ENCODE measurements around the gene ST6GALNAC4. TPM values are rescaled to one million over a fixed set of nuclear protein-coding genes. Genes with fewer than 3 reads are reported as not detected.
A peak's percentile ranks its signal among the peaks of the same experiment; 100 is the strongest.

ST6GALNAC4 gene
- total and polyA plus RNA-seq, 9 of the 15 experiments (the other 6 are each of a cell fraction or from before 2014, with no cell fraction given): 2.6 to 43.1 (median 15.4) TPM

DNA sequence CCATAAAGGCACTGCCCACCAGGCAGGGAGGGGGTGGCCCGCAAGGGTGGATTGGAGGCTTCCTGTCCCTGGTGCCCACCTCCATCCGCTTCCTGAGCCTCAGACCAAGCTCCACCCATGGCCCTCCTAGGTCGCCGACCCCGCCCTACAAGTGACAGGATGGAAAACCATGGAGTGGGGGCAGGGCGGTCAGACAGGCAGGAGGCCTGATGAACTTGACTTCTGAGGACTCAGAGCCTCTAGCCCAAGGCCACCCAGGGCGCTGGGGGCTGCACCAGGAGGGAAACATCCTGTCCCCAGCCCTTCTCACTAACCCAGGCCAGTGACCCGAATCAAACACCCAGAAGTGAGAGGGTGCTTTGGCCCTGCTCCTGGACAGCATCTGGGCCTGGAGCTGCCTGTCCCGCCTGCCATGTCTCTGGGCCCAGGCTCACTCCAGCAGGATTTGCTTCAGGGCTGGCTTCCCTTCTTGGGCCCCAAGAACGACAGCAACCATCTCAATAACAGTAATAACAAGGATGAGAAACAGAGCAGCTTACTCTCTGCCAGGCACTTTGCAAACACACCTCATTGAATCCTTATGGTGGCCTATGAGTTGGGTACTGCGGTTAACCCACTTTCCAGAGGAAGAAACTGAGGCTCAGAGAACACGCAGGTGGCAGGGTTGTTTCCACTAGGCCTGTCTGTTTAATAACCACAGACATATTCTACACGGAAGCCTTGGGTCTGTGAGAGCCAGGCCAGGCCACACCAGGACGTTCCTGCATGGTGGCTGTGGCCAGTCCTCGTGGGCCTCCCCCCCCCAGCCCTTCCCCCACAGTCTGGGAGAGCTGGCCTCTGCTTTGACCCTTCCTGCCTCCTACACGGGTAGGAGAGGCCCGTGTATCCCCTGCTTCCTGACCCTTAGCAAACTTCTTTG, 13.0 kb downstream of the ST6GALNAC4 start (continued):
- TF ChIP-seq RFX1 (IDR thresholded peaks at IDR 0.05) (no peak), WHSC1 (IDR thresholded peaks at IDR 0.05; ENCODE audit: low read length) (no peak), HLTF (IDR thresholded peaks at IDR 0.05) (no peak), DACH1 (IDR thresholded peaks at IDR 0.05; ENCODE audit: partially characterized antibody) (no peak), GATA2 (CRISPR knock-in tag; IDR thresholded peaks at IDR 0.05) (no peak), HIVEP1 (CRISPR knock-in tag; IDR thresholded peaks at IDR 0.05) (no peak), ZBED1 (IDR thresholded peaks at IDR 0.05) (no peak), MECOM (CRISPR knock-in tag; IDR thresholded peaks at IDR 0.05) (no peak), ELF4 (CRISPR knock-in tag; IDR thresholded peaks at IDR 0.05) (no peak)
- TF ChIP-seq, protein P1, sequence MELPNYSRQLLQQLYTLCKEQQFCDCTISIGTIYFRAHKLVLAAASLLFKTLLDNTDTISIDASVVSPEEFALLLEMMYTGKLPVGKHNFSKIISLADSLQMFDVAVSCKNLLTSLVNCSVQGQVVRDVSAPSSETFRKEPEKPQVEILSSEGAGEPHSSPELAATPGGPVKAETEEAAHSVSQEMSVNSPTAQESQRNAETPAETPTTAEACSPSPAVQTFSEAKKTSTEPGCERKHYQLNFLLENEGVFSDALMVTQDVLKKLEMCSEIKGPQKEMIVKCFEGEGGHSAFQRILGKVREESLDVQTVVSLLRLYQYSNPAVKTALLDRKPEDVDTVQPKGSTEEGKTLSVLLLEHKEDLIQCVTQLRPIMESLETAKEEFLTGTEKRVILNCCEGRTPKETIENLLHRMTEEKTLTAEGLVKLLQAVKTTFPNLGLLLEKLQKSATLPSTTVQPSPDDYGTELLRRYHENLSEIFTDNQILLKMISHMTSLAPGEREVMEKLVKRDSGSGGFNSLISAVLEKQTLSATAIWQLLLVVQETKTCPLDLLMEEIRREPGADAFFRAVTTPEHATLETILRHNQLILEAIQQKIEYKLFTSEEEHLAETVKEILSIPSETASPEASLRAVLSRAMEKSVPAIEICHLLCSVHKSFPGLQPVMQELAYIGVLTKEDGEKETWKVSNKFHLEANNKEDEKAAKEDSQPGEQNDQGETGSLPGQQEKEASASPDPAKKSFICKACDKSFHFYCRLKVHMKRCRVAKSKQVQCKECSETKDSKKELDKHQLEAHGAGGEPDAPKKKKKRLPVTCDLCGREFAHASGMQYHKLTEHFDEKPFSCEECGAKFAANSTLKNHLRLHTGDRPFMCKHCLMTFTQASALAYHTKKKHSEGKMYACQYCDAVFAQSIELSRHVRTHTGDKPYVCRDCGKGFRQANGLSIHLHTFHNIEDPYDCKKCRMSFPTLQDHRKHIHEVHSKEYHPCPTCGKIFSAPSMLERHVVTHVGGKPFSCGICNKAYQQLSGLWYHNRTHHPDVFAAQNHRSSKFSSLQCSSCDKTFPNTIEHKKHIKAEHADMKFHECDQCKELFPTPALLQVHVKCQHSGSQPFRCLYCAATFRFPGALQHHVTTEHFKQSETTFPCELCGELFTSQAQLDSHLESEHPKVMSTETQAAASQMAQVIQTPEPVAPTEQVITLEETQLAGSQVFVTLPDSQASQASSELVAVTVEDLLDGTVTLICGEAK (IDR thresholded peaks at IDR 0.05): no peak
- TF ChIP-seq, protein P1 (CRISPR knock-in tag; IDR thresholded peaks at IDR 0.05): no peak
- TF ChIP-seq, protein P2, sequence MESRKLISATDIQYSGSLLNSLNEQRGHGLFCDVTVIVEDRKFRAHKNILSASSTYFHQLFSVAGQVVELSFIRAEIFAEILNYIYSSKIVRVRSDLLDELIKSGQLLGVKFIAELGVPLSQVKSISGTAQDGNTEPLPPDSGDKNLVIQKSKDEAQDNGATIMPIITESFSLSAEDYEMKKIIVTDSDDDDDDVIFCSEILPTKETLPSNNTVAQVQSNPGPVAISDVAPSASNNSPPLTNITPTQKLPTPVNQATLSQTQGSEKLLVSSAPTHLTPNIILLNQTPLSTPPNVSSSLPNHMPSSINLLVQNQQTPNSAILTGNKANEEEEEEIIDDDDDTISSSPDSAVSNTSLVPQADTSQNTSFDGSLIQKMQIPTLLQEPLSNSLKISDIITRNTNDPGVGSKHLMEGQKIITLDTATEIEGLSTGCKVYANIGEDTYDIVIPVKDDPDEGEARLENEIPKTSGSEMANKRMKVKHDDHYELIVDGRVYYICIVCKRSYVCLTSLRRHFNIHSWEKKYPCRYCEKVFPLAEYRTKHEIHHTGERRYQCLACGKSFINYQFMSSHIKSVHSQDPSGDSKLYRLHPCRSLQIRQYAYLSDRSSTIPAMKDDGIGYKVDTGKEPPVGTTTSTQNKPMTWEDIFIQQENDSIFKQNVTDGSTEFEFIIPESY (CRISPR knock-in tag; IDR thresholded peaks at IDR 0.05): no peak
- TF ChIP-seq, protein P3, sequence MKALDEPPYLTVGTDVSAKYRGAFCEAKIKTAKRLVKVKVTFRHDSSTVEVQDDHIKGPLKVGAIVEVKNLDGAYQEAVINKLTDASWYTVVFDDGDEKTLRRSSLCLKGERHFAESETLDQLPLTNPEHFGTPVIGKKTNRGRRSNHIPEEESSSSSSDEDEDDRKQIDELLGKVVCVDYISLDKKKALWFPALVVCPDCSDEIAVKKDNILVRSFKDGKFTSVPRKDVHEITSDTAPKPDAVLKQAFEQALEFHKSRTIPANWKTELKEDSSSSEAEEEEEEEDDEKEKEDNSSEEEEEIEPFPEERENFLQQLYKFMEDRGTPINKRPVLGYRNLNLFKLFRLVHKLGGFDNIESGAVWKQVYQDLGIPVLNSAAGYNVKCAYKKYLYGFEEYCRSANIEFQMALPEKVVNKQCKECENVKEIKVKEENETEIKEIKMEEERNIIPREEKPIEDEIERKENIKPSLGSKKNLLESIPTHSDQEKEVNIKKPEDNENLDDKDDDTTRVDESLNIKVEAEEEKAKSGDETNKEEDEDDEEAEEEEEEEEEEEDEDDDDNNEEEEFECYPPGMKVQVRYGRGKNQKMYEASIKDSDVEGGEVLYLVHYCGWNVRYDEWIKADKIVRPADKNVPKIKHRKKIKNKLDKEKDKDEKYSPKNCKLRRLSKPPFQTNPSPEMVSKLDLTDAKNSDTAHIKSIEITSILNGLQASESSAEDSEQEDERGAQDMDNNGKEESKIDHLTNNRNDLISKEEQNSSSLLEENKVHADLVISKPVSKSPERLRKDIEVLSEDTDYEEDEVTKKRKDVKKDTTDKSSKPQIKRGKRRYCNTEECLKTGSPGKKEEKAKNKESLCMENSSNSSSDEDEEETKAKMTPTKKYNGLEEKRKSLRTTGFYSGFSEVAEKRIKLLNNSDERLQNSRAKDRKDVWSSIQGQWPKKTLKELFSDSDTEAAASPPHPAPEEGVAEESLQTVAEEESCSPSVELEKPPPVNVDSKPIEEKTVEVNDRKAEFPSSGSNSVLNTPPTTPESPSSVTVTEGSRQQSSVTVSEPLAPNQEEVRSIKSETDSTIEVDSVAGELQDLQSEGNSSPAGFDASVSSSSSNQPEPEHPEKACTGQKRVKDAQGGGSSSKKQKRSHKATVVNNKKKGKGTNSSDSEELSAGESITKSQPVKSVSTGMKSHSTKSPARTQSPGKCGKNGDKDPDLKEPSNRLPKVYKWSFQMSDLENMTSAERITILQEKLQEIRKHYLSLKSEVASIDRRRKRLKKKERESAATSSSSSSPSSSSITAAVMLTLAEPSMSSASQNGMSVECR (CRISPR knock-in tag; IDR thresholded peaks at IDR 0.05): 0 out of 2 replicates have a peak, but pooled peaks have one; percentile 35
